NCI-H1930 (cell line): ENCODE measurements around the gene ECSCR.
"Not testable (repeated sequence)": the region's sequence is repeated elsewhere in the genome, so short reads cannot be mapped to it uniquely, and the experiment has no call there.

Source experiments
- DNase-seq, 2 experiments: peaks; one replicate each; lab custom pipeline; 2025; lab: John Stamatoyannopoulos, UW

ECSCR gene

GRCh38 chr5:139413963-139414362, 48.6 kb downstream of the ECSCR start:
- no peak for DNase-seq

GRCh38 chr5:139413153-139413552, 49.4 kb downstream of the ECSCR start:
- DNase-seq = no peak

- no peak for DNase-seq
These were observed 51.3 kb downstream of the ECSCR start for GRCh38 chr5:139410993-139411828.

DNA sequence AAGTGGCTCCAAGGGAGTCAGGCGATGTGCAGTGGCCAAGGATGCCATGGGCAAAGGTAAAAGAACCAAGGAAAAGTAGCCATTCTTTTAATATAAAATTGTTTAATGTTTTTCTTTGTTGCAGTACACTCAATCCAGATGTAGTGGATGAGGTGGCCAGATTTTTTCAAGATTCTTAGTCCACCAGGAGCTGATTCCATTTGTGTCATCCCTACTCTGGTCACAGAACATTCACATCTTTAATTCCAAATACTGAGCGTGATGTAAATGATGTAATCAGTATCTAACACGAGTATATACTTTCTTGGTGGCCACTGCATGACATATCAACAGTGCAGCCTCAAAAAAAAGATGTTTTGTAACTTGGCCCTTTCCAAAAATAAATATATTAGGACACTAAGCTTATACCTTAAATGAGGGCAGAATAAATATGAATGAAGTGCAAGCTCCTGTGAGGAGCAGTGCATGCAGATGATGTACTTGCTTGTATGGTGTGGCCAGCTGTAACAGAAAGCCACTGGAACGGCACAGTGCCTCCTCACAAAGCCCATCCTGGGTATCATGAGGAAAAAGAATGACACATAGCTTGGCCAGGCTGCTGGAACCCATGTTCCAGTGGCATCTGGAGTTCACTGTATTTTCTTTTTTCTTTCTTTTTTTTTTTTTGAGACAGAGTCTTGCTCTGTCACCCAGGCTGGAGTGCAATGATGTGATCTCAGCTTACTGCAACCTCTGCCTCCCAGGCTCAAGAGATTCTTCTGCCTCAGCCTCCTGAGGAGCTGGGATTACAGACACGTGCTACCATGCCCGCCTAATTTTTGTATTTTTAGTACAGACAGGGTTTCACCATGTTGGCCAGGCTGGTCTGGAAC, 52.2 kb downstream of the ECSCR start:
- DNase-seq = no peak

GRCh38 chr5:139409116-139409515, 53.4 kb downstream of the ECSCR start:
- DNase-seq = not testable (repeated sequence)

DNA sequence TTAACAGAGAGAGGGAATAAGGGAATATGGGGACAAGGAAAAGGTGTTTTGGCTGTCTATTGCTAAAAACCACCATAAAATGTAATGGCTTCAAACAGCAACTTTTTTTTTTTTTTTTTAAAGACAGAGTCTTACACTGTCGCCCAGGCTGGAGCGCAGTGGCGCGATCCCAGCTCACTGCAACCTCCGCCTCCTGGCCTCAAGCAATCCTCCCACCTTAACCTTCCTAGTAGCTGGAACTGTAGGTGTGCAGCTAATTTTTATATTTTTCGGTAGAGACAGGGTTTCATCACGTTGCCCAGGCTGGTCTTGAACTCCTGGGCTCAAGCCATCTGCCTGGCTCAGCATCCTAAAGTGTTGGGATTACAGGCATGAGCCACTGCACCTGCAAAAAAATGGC, 54.4 kb downstream of the ECSCR start:
- no peak for DNase-seq

DNA sequence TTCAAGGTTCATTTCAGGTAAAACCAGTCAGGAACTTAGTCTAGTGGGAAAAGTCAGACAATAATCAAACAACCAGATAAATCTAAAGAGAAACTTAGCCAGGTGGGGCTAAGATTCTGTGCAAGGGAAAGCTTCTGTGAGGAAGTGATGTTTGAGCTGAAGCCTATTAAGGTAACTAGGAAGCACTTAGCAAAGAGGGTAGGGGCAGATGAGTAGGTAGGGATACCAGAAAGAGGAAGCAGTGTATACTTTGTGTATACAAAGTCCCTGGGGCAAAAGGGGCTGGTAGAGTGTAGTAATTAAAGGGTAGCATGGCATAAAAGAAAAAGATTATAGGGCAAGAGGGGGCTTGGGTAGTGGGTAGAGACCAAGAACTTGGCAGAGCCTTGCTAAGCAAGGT, 55.0 kb downstream of the ECSCR start:
- DNase-seq = no peak

DNA sequence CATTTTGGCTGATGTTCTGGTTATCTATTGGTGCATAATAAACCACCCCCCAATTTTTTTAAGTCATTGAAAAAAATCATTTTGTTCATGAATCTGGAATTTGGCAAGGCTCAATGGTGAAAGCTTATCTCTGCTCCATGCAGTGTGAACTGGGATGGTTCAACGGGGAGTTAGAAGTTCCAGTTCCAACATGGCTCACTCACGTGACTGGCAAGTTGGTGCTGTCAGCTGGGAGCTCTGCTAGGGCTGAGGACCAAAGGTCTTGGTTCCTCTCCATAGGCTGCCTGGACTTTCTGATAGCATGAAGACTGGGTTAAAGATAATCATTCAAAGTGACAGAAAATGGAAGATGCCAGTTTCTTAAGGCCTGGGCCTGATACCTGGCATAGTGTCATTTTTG, 55.6 kb downstream of the ECSCR start:
- DNase-seq = no peak

DNA sequence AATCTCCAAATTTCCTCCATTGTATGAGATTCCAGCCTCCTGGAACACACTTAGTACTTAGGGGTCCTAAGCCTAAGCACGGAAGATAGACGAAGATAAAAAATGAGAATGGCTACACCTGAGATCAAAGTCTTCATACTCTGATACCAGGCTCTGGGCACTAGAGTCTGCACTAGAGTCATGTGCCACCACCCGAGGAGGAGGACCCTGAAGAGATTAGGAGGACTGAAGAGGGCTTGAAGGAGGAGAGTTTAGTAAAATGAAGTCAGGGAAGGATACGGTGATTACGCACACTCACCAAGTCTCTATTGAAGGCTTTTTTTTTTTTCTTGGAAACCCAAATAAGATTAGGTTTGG, 58.1 kb downstream of the ECSCR start:
- no peak for DNase-seq

- peak; percentile 81 to 86 for DNase-seq
These were observed 58.6 kb downstream of the ECSCR start, which contains the start of gene SPATA24 for GRCh38 chr5:139403787-139404483. SPATA24 (minus strand) TSS chr5:139404089; CDS start chr5:139404060, 29 bp downstream.

- no peak for DNase-seq
These were observed 59.1 kb downstream of the ECSCR start for GRCh38 chr5:139403418-139403786.

GRCh38 chr5:139402561-139403158, 59.9 kb downstream of the ECSCR start:
- no peak for DNase-seq

- DNase-seq = no peak
These were observed 61.0 kb downstream of the ECSCR start for GRCh38 chr5:139401546-139401945.

GRCh38 chr5:139399501-139400121, 62.9 kb downstream of the ECSCR start:
- DNase-seq = no peak
